HT-29 (cell line): ENCODE measurements around the gene TPGS2. TPM values are rescaled to one million over a fixed set of nuclear protein-coding genes. Genes with fewer than 3 reads are reported as not detected.
"Not testable (repeated sequence)": the region's sequence is repeated elsewhere in the genome, so short reads cannot be mapped to it uniquely, and the experiment has no call there.

Source experiments
- DNase-seq: peaks from one replicate; pipeline ENCODE4 v3.0.0-alpha.2; 2015; ENCODE audit warnings: low spot score
- total RNA-seq: library from RNA; depleted of rRNA; stranded (reverse); fragments of >200 nt; shearing (Covaris generic); gene quantifications from 2 replicates; pipeline ENCODE4 v1.2.3, GENCODE V29; 2014; rRNA removed

Gene TPGS2, protein sequence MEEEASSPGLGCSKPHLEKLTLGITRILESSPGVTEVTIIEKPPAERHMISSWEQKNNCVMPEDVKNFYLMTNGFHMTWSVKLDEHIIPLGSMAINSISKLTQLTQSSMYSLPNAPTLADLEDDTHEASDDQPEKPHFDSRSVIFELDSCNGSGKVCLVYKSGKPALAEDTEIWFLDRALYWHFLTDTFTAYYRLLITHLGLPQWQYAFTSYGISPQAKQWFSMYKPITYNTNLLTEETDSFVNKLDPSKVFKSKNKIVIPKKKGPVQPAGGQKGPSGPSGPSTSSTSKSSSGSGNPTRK
- total RNA-seq = 88.2 and 94.8 TPM in 2 replicates

DNA sequence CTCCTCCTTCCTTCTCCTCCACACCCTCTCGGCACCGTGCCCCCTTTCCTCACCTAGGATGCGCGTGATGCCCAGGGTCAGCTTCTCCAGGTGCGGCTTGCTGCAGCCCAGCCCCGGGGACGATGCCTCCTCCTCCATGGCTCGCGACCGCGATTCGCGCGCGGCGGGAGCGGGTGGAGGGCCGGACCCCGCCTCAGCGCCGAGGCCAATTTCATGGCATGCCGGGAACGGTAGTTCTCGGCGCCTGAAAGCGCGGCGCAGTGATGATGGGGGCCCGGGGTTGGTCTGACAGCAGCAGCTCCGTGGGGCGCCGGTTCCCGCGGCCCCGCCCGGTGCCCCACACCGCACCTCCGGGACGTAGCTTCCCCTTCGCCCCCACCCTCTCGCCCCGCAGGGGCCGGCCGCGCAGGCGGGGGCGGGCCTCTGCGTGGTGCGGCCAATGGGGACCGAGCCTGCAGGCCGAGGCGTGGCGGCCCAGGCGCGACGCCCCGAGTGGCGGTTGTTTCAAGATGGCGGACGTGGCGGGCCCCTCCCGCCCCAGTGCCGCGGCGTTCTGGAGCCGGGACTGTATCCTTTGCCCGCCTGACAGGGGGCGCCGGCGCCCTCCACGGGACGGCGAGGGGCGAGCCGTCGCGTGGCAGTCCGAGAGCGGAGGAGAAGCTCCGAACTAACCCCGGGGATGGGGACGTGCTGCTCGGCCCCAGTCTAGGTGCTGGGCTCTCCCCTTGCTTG is at the start of gene TPGS2, which contains the start of gene KIAA1328:
TPGS2 (minus strand) TSS at position 373 of the 732 bp plus-strand sequence; CDS start at position 138, 235 bp downstream.
KIAA1328 (plus strand) TSS at position 498 of the 732 bp plus-strand sequence; CDS start at position 510, 12 bp downstream.
- peak; percentile 75 for DNase-seq

DNA sequence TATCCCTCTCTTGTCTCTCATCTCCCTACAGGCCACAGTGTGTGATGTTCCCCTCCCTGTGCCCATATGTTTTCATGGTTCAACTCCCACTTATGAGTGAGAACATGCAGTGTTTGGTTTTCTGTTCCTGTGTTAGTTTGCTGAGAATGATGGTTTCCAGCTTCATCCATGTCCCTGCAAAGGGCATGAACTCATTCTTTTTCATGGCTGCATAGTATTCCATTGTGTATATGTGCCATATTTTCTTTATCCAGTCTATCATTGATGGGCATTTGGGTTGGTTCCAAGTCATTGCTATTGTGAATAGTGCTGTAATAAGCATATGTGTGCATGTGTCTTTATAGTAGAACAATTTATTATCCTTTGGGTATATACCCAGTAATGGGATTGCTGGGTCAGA is 45.0 kb upstream of the TPGS2 start:
- DNase-seq = not testable (repeated sequence)

DNA sequence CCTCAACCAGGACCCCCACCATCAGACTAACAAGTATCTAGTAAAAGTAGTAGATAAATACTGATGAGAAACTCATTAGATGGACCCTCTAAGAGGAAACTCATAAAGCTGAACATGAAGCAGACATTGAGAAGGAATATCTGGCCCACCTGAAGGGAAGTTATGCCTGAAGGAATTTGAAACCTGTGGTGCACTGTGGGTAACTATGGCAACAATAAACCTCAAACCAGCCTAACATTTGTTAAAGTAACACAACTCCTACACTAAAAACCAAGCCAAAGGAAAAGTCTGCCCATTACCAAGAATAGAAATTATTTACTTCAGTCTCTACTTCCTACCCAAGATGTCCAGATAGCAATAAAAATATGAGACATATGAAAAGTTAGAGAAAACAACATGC is 43.5 kb upstream of the TPGS2 start:
- DNase-seq = no peak

DNA sequence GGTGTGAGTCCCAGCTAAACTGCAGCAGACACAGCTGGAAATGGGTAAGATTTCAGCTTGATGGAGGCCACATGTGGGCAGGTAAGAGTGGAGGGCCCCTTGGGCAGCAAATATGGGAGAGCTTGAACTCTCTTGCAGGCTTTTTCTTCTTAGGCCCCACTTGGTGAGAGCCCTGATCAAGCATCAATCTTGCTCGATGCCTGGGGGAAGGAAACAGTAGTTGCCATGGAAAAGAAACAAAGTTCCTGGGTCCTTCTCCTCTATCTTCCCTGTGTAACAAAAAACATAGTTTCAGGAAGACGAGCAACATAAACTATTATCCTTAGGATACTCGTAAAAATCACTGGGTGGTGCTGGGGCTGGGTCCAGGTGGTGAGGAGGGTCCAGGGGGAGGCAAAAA is 43.0 kb upstream of the TPGS2 start:
- DNase-seq = no peak

DNA sequence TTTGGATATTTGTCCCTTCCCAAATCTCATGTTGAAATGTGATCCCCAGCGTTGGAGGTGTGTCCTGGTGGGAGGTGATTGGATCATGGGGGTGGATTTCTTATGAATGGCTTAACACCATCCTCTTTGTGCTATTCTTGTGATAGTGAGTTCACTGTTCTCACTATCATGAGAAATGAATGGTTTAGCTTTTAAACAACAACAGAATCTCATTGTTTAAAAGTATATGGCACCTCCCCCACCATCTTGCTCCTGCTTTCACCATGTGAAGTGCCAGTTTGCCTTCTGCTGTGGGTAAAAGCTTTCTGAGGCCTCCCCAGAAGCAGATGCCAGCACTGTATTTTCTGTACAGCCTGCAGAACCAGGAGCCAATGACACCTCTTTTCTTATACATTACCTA is 38.3 kb upstream of the TPGS2 start:
- no peak for DNase-seq

DNA sequence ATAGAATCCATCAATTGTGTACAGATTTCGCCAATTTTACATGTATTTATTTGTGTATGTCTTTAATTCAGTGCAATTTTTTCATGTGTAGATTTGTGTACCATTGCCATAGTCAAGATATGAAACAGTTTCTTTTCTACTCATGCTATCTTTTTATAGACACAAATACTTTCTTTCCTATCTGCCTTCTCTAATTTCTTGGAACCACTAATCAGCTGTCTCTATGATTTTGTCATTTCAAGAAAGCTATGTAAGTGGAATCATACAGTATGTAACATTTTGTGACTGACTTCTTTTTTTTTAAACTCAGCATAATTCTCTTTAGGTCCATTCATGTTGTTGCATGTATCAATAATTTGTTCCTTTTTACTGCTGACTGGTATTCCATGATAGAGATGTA is 33.4 kb upstream of the TPGS2 start:
- DNase-seq = no peak

DNA sequence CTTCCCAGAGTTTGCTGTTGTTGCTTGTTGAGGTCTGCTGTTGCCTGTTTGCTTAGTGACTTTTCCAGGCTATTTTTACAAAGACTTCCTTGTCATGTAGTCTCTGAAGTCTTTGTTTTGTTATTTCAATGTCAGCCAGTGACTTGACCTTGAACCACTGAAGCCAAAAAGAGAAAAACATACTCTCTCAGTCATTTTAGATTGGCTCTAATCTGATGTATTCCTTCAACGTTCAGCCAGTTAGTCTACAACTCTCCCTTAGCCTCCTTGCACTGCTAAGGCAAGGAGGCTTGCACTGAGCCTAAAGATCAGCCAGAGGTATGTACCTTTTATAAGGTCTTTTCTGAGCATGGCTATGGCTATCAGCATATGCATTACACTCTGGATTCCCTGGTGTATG is 28.0 kb upstream of the TPGS2 start:
- DNase-seq = no peak

DNA sequence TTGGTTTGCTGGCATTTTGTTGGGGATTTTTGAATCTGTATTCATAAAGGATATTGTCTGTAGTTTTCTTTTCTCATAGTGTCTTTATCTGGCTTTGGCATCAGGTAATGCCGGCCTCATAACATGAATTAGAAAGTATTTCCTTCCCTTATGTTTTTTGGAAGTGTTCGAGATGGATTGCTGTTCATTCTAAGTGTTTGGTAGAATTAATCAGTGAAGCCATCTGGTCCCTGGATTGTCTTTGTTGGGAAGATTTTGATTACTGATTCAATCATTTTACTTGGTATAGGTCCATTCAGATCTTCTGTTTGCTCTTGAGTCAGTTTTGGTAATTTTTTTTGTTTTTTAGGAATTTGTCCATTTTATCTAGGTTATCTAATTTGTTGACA is 22.4 kb upstream of the TPGS2 start:
- DNase-seq = no peak

DNA sequence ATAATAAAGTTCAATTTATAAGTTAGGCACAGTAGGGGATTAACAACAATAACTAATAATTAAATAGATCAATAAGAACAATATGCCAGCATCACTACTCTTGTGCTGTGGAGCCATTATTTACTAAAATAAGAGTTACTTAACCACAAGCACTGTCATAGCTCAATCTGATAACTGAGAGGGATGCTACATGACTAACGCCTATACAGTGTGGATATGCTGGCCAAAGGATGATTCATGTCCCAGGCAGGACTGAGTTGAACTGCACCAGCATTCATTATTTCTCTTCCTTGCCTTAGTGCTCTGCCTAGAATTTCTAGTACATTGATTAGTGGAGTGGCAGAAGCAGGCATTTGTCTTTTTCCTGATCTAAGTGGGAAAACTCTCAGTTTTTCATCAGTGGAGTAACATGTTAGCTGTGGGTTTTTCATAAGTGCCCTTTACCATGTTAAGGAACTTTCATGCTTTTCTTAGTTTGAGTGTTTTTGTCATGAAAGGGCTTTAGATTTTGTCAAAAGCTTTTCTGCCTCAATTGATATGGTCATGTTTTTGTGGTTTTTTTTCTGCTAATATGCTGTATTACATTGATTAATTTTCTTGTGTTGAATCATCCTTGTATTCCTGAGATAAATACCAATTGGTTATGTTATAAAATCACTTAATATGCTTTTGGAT is 21.9 kb upstream of the TPGS2 start:
- no peak for DNase-seq

DNA sequence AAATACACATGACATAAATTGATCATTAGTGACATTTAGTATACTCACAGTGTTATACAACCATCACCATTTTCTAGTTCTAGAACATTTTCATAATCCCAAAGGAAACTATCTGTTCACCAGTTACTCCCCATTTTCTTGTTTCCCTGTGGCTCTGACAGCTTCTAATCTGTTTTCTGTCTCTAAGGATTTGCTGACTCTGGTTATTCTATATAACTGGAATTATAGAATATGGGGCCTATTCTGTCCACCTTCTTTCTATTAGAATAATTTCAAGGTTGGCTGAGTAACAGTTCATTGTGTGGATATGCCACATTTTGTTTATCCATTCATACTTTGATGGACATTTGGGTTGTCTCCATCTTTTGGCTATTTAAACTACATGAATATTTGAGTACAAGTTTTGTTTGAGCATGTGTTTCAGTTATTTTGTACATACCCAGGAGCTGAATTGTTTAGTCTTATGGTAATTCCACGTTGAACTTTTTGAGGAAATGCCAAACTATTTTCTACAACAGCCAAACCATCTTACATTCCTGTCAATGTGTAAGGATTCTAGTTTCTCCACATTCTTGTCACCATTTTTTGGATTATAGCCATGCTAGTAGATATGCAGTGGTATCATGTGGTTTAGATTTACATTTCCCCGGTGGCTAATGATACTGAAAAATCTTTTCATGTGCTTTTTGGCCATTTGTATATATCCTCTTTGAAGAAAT is 20.6 kb upstream of the TPGS2 start:
- DNase-seq = no peak

DNA sequence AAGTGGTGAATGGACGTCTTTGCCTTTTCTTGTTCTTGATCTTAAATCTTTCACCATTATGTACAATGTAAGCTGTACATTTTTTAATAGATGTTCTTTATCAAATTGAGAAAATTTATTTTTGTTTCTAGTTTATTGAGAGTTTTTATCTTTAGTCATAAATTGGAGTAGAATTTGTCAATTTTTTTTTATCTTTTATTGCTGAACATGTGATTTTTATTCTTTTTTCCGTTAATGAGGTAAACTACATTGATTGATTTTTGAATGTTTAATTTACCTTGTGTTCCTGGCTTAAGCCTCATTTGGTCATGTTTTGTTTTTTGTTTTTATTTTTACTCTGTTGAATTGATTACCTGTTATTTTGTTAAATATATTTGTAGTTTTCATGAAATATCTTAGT is 19.8 kb upstream of the TPGS2 start:
- no peak for DNase-seq

DNA sequence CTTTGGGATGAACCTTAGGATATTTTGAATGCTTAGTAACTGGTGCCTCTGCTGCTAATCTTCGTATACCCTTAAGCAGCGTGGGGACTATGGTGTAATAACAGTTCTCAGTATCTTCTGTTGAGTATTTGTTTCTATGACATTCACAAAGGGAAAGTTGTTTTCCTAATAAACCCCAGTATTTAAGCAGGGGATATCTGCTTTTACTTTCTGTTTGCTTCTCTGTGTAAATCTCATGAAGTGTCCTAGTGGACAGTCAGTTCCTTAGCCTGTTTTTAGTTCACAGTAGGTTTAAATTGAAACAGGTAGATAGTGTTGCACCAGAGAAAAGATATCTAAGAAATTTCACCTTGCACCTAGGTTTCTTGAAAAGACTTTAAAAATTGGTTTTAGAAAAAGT is 15.0 kb upstream of the TPGS2 start:
- DNase-seq = no peak

DNA sequence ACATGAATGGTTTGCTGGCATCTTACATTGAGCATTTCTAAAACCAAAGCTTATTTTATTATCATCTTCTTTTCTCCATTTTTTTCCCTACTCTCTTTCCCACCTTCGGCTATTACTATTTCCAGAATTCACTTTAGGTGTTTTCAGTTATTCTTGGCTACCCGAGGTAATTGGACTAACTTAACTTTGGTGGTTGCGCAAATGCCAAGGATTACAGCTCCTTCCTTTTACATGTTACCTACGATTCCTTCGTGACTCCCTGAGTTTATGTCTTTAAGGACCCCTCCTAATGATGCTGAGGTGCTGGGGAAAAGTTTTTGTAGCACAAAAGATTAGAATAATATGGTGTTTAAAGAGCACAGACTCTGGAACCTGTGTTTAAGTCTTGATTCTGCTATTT is 14.4 kb upstream of the TPGS2 start:
- DNase-seq = no peak

DNA sequence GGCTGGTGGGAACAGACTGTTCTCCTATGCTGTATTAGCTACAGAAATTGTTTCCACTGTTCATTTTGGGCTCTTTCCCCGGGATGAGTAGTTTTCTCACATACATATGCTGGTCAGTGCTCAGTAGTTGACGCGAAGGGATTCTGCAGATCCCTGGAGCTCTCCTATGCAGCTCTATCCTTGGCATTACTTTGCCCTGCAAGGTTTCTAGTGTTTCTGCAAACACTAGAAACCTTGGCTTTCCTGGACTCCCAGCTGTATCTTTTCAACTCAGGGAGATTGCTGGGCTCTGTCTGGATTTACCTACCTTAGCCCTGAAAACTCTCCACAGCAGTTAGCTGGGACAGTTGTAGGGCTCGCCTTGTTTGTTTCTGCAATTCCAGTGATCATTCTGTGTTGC is 11.0 kb upstream of the TPGS2 start:
- no peak for DNase-seq

DNA sequence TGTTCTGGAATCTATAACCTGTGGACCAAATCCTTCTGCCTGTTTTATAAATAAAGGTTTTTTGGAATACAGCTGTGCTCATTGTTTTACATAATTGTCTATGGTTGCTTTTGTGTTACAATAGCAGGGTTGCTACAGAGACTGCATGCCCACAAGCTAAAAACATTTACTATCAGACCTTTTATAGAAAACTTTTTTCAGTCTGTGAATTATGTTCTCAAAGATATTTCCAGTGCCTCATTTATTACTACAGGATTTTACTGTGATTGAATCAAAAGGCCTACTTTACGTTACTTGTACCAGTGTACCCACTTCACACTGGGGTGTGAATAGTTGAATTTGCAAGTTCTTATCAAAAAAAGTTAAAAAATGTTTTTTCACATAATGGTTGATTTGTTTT is 7.1 kb upstream of the TPGS2 start:
- no peak for DNase-seq

DNA sequence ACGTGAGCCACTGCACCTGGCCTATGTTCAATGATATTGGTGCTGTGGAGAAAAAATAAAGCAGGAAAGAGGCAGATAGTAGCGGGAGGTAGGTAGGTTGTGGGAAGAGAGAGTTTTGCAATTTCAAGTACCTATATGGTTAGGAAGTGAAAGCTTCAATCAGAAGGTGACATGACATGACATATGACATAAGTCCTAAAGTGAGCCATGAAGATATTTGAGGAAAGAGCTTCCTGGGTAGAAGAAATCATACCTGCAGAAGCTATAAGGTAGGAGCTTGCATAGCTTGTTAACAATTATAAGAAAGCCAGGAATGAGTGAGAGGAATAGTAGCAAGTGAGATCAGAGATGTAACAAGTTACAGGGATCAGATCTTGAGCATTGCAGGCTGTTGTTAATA is 4.3 kb upstream of the TPGS2 start:
- DNase-seq = no peak

DNA sequence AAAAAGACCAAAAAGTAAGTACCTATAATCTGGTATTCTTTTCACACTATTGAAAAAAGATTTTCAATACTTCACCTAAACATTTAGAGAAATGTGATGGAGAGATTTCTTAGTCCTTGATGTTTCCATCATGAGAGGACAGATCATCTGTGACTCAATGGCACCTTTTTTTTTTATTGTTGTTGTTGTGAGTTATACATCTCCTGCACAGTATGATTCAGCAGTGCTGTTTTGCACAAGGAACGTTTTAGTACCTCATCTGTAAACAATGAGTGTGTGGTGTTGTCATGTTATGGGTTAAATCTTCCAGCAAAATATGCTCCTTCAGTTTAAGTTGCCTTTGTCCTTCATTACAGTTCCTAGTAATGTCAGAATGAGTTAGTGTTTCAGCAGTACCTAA is 2.3 kb upstream of the TPGS2 start:
- no peak for DNase-seq

DNA sequence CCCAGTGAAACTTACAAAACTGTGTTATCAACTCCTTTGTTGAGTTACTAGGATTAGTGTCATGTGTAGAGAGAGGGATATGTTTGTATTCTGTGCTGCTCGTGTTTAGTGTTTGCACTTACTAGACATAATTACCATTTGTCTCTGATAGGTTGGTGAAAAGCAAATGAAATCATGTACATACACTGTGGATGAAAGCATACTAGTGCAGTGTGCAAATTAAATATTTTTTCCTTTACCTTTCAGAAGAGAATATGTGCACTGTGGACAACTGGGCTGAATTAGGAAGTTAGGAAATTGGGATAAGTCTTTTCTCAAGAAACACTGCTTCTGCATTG is 1.3 kb upstream of the TPGS2 start:
- no peak for DNase-seq

DNA sequence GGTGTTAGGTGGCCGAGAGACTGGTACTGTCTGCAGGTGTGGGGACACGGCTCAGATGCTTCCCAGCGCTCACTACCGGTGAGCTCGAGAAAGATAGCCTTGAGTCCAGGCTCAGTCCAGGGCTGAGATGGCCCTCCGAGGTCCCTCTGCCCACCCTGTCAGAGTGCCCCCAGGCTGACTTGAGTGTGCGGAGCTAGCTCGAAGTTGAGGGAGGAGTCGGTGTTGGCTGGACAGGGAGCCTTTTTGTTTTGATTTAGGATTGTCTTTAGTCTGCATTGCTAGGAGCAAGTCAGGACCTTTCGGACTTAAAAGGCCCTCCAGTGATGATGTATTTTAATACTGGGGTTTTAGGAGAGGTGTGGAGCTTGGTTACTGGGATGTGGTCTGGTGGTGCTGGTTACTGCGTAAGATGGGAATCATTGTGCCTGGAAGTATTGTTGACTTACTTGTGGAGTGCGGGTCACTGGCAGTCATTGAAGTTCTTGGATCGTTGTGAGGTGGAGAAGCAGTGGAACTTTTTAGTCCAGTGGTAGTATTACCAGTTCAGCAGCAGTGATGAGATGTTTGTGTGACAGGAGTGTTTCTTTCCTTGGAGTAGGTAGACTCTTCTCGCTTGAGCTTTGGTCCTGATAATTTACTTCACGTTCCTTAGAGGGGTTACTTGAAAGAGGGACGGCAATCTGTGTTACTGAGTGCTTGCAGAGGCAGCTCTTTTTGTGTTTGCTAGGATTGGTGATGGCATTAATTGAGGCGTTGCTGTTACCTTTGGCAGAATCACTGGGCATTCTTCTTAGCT is 758 bp upstream of the TPGS2 start:
- peak; percentile 26 for DNase-seq

DNA sequence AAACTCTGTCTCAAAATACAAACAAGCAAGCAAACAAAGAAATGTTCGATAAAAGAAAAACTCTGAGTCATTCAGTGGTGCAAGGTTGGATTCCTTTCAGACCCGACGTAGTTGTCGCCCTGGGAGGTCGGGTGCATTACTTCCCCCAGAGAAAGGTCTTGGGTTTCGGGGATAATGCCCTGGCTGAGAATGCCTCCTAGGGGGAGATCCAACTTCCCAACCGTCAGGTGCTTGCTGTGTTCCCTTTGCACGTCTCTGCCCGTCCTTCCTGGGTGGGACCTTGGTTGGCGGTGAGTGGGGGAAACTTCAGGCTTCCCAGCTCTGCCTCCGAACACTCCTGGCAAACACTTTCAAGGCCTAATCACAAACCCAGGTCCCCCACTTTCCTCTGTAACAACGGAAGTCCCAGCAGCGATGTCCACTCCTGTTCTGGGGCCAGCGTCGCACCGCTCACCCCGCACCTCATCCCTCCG is 609 bp downstream of the TPGS2 start:
- DNase-seq = peak; percentile 54

DNA sequence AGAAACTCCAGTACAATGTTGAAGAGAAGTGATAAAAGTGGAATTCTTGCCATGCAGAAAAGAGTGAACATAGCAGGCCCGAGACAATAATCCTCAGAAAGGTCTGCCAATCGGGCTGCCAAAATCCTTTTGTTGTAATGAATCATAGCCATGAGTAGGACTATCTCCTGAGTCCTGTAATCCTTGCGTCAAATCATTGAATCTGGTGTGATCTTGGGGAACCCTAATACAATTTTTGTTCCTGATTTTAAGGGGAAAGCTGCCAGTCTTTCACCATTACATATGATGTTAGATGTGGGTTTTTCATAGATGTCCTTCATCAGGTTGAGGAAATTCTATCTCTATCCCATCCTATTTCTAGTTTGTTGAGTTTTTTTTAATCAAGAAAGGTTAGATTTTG is 2.2 kb downstream of the TPGS2 start:
- DNase-seq = no peak
